ENCODE data around the gene EHD1. TPM values are rescaled to one million over a fixed set of nuclear protein-coding genes. Genes with fewer than 3 reads are reported as not detected.

EHD1 gene
- total and polyA plus RNA-seq, 2 of the 4 experiments (the other 2 are of a cell fraction): 107 to 209 TPM

- no peak overlapping the region; the same call in 1 of the 2 replicates for H2AK5ac ChIP-seq (ENCODE audit: low read depth, low read length)
- dilution Hi-C loops (cut with HindIII; ENCODE audit: low sequenced_read_pairs, unreplicated experiment): no loop called here
- peaks cover 8% of the 10 kb centered on the region for H3K9me1 ChIP-seq (ENCODE audit: insufficient read depth, low read length)
- H2AFZ ChIP-seq (replicated peaks; ENCODE audit: low read length, poor library complexity): peak overlapping the region; percentile 35
- POLR2A ChIA-PET (ENCODE audit: unreplicated experiment): no interaction called here
- no peak overlapping the region for H3K4ac ChIP-seq (ENCODE audit: low read depth, low read length)
- CTCF ChIA-PET: no interaction called here
- H3K4me1 ChIP-seq (ENCODE audit: control insufficient read depth, insufficient read depth, low read length): peaks cover 7% of the 10 kb centered on the region
- no peak overlapping the region for H2BK20ac ChIP-seq (ENCODE audit: low read depth, low read length)
- H2BK5ac ChIP-seq (ENCODE audit: low read depth, low read length, poor library complexity, severe bottlenecking): no peak overlapping the region
- no peak for ATAC-seq (ENCODE audit: low read depth)
- H2BK120ac ChIP-seq (ENCODE audit: low read depth, low read length): no peak overlapping the region
- no peak overlapping the region for H3K4me2 ChIP-seq (ENCODE audit: low read depth, low read length)
- H3K56ac ChIP-seq (ENCODE audit: extremely low read depth, insufficient read depth, low read length): no peak overlapping the region
- H3K79me1 ChIP-seq (ENCODE audit: low read depth in 1 of 2, low read length in 2 of 2): peaks cover 6 to 19% of the 10 kb centered on the region in 2 experiments; a peak in 3 of 4 replicates
- no peaks in the 10 kb centered on the region for H3K36me3 ChIP-seq (ENCODE audit: control insufficient read depth, insufficient read depth, low read length)
- H4K8ac ChIP-seq (ENCODE audit: low read depth in 2 of 2, low read length in 2 of 2): no peak overlapping the region
- H3K23ac ChIP-seq (ENCODE audit: low read depth, low read length): no peak overlapping the region
- no peak overlapping the region for H3K14ac ChIP-seq (replicated peaks; ENCODE audit: low read depth, low read length)
- no TSS peak for BruUV-seq (replicated peaks)
- H4K91ac ChIP-seq (ENCODE audit: insufficient read depth, low read depth, low read length): no peak overlapping the region
- no peak overlapping the region for H3K9ac ChIP-seq (ENCODE audit: low read depth, low read length)
- H4K20me1 ChIP-seq (ENCODE audit: insufficient read depth, low read length): peaks cover 8% of the 10 kb centered on the region
- DNase-seq: no peak
- H3K18ac ChIP-seq (ENCODE audit: low read depth, low read length): no peak overlapping the region
- no peak overlapping the region for H2BK15ac ChIP-seq (ENCODE audit: low read depth, low read length)
- H3K9me3 ChIP-seq (ENCODE audit: control insufficient read depth, insufficient read depth, low read length): no peaks in the 10 kb centered on the region
- H3K27me3 ChIP-seq (ENCODE audit: control insufficient read depth, insufficient read depth, low read length): no peaks in the 10 kb centered on the region
- H4K5ac ChIP-seq (ENCODE audit: low read depth, low read length): no peak overlapping the region
- in situ Hi-C loops (cut with MboI; ENCODE audit: low sequenced_read_pairs): no loop called here
- 100% methylated on average over 1 of the region's 5 CpGs; no CpG with 5 or more reads in 1 of the 2 experiments for WGBS, 2 experiments (ENCODE audit: extremely low coverage in 2 of 2, insufficient read length in 1 of 2)
- no peak overlapping the region for H2AK9ac ChIP-seq (replicated peaks; ENCODE audit: low read depth, low read length, poor library complexity)
- TF ChIP-seq, protein P1, sequence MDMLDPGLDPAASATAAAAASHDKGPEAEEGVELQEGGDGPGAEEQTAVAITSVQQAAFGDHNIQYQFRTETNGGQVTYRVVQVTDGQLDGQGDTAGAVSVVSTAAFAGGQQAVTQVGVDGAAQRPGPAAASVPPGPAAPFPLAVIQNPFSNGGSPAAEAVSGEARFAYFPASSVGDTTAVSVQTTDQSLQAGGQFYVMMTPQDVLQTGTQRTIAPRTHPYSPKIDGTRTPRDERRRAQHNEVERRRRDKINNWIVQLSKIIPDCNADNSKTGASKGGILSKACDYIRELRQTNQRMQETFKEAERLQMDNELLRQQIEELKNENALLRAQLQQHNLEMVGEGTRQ (IDR thresholded peaks at IDR 0.05; ENCODE audit: low read depth, low read length): no peak
- TF ChIP-seq BHLHE40 (IDR thresholded peaks at IDR 0.05; ENCODE audit: low read depth, low read length) (no peak), CEBPB (IDR thresholded peaks at IDR 0.05; ENCODE audit: low read depth, low read length) (no peak), RCOR1 (IDR thresholded peaks at IDR 0.05; ENCODE audit: insufficient replicate concordance, low read length) (no peak), FOS (IDR thresholded peaks at IDR 0.05; ENCODE audit: low read depth, low read length) (no peak), RFX5 (IDR thresholded peaks at IDR 0.05; ENCODE audit: low read depth, low read length) (no peak), POLR2A (IDR thresholded peaks at IDR 0.05; ENCODE audit: low read depth, low read length) (no peak), CTCF (conservative IDR thresholded peaks at IDR 0.05; ENCODE audit: low read depth, low read length) (no peak), CHD1 (IDR thresholded peaks at IDR 0.05; ENCODE audit: low read depth, low read length) (no peak), NFE2L2 (IDR thresholded peaks at IDR 0.05; ENCODE audit: low read depth, low read length) (no peak), MAFK (IDR thresholded peaks at IDR 0.05; ENCODE audit: low read depth, low read length) (no peak), MXI1 (IDR thresholded peaks at IDR 0.05; ENCODE audit: borderline replicate concordance, low read depth, low read length) (no peak)
- intact Hi-C loops (cut with micrococcal nuclease): no loop called here
- no peak overlapping the region for H3K4me3 ChIP-seq (ENCODE audit: insufficient read depth, low read depth, low read length)
- no peak overlapping the region for H3K27ac ChIP-seq (ENCODE audit: insufficient read depth, low read length)
These were observed 3.8 kb upstream of the EHD1 start for GRCh38 chr11:64882243-64882642.

Measured in IMR-90 (cell line).